GM18951 (cell line): ENCODE data around the gene TMEM120B.
"Not testable (repeated sequence)": the region's sequence is repeated elsewhere in the genome, so short reads cannot be mapped to it uniquely, and the experiment has no call there.

Source experiments
- POLR2A ChIP-seq: IDR thresholded peaks from 4 replicates; pipeline ENCODE4 v1.6.1; 2011; ENCODE audit warnings: mild to moderate bottlenecking; ENCODE audit not compliant: insufficient read length, insufficient read depth; ENCODE audit errors: extremely low read depth
- in situ Hi-C: fragments of 300-500 bp; cut with MboI; formaldehyde crosslinking; loops from one replicate; pipeline ENCODE4 v1.12.0; 2022; ENCODE audit warnings: low sequenced_read_pairs, mixed read lengths, inconsistent platforms; ENCODE audit not compliant: unreplicated experiment

The TMEM120B gene

DNA sequence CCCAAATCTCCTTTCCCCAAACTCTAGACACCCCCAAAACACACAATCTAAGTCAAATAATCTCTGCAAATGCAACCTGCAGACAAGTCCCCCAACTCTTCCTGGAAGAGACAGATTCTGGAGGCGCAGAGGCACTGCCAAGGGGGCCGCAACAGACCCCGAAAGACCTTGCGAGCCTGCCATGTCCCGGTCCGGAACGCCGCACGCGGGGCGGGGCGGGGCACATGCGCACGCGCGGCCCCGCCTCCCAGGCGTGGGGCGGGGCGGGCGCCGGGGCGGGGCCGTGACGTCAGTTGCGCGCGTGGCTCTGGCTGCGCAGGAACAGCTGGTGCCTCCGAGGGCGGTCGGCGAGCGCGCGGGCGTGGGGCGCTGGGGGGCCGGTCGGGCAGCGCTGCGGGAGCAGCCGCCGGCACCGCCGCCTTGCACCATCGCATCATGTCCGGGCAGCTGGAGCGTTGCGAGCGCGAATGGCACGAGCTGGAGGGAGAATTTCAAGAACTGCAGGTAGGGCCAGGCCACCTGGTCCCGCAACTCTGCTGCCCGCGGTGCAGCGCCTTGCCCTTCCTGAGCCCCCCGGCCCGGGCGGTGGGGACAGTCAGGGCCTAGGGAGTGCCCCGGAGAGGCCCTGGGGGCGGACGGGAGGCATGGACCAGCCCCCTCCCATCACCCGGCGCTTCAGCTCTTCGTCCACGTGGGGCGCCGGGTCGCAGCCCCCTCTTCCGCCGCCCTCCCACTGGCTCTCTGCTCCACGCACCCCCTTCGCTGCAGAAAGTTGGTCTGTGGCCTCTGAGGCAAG is at the start of gene TMEM120B:
TSS of gene TMEM120B (plus strand) at position 292 of the 796 bp plus-strand sequence. CDS start at position 436, 144 bp downstream.
- peak; percentile 89 for TF ChIP-seq POLR2A
- in situ Hi-C loops, result loop anchor here (10.0 kb wide), 1 partner anchor 52 kb away; no protein-coding TSS in a partner anchor

DNA sequence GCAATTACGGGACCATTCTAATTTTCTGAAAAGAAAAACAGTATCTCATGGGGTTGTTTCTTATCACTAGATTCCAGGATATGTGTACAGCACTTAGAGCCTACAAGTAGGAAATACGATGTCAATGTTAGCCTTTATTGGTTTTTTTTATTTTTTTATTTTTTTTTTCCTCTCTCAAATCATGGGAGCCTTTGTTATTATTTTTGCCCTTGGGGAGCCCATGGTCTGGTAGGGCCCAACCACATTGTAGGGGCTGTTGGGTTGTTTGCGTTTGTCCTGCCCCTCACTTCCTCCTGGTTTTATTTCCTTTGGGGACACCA is 49.0 kb upstream of the TMEM120B start:
- in situ Hi-C loops, result no loop called here

DNA sequence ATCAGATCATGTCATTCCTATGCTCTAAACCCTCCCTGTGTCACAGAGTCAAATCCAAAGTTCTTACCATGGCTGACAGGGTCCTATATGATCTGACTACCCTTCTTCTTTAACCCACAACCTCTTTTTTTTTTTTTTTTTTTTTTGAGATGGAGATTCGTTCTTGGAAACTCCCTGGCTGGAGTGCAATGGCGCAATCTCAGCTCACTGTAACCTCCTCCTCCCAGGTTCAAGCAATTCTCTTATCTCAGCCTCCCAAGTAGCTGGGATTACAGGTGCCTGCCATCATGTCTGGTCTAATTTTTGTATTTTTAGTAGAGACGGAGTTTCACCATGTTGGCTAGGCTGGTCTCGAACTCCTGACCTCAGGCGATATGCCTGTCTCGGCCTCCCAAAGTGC is 45.7 kb upstream of the TMEM120B start:
- in situ Hi-C loops, result not testable (repeated sequence)

More for the DNA sequence above, 49.0 kb upstream of the TMEM120B start:
- TF ChIP-seq POLR2A, result no peak

DNA sequence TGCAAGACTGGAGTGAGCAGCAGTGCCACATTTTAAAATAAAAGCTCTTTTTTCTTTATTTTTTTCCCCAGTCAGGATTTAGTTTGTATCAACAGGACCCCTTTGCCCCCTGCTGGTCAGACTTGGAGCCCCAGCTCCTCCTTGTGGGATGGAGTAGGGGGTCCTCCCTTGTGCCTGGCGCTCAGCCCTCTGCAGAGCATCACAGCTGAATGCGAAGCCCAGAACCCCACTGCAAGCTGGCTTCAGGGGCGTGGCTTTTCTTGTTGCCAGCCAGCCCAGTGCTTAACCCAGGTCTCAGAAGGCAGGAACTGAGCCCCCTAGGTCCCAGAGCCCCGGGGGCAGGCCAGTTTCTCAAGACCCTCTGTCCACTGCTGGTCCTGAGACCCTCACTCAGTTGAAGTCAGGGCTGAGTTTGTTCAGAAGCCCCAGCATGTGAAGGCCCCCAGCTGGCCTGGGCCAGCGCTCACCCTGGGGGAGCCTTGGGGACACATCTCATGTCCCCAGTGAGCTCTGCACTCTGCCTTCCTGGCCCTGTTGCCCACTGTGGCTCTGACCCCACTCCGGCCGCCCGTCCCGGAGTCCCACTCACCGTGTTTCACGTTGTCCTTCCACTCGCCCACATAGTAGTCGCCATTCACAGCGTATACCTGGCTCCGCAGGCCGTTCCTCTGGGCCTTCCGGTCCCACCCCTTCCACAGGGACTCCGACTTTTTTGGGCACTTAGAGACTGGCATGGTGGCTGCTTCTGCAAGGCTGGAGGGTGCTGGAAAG is 43.6 kb upstream of the TMEM120B start:
- in situ Hi-C loops, result no loop called here
- no peak for TF ChIP-seq POLR2A

DNA sequence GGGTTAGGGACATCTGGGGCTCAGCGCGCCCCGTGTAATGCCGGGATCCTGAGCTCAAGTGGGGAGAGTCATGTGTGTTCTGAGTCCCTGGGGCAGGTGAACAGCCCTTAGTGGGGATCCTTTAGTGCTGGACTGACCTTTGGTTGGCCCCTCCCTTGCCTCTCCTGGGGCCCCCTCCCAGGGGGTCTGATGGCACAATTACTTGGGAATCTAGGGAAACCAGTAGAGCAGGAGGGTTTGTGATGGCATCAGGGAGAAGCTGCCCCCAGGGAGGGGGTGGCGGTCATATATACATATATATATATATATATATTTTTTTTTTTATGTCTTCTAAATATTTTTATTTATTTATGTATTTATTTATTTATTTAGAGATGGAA is 43.0 kb upstream of the TMEM120B start, which contains the start of gene MORN3:
TSS of gene MORN3 (minus strand) at position 134 of the 380 bp plus-strand sequence. CDS start 171 bp downstream, outside the sequence.
- no peak for TF ChIP-seq POLR2A
- in situ Hi-C loops, result no loop called here

GRCh38 chr12:121673013-121673511 is 39.5 kb upstream of the TMEM120B start:
- TF ChIP-seq POLR2A, result no peak
- in situ Hi-C loops, result loop anchor here (10.0 kb wide), 1 partner anchor 178 kb away; no protein-coding TSS in a partner anchor

DNA sequence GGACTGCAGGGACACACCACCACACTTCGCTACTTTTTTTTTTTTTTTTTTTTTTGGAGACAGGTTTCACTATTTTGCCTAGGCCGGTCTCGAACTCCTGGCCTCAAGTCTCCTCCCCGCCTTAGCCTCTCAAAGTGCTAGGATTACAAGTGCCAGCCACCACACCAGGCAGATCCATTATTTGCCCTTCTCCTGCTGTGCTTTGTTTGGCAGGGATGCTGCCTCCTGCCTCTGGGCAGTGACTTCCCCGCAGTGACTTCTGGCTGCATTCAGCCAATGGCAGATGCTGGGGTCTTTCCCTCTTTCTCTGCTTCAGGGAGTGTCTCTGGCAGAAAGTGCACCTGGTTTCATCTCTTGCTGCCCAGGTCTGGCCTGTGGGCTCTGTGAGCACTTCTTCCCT is 36.4 kb upstream of the TMEM120B start:
- in situ Hi-C loops, result loop anchor here (10.0 kb wide), 1 partner anchor 181 kb away; no protein-coding TSS in a partner anchor

DNA sequence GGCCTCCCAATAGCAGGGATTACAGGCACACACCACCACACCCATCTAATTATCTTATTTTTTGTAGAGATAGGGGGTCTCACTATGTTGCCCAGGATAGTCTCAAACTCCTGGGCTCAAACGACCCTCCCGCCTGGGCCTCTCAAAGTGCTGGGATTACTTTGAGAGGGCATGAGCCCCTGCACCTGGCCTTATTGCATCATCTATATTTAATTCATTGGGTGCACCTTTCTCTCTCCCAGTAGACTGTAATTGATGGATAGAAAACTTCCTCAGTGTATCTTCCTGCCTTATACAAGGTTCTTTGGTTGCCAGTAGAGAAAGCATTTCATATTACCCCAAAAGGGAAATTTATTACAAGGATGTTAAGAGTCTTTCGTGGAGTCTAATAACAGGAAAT is 34.2 kb upstream of the TMEM120B start:
- in situ Hi-C loops, result loop anchor here (10.0 kb wide), 1 partner anchor 184 kb away; no protein-coding TSS in a partner anchor
- TF ChIP-seq POLR2A, result no peak

More for the DNA sequence above, 36.4 kb upstream of the TMEM120B start:
- TF ChIP-seq POLR2A, result no peak

GRCh38 chr12:121678716-121679300 is 33.7 kb upstream of the TMEM120B start:
- in situ Hi-C loops, result loop anchor here (10.0 kb wide), 1 partner anchor 184 kb away; no protein-coding TSS in a partner anchor

GRCh38 chr12:121679661-121680197 is 32.8 kb upstream of the TMEM120B start:
- in situ Hi-C loops, result loop anchor here (10.0 kb wide), 1 partner anchor 185 kb away; no protein-coding TSS in a partner anchor

More at GRCh38 chr12:121678716-121679300, 33.7 kb upstream of the TMEM120B start:
- TF ChIP-seq POLR2A, result no peak

DNA sequence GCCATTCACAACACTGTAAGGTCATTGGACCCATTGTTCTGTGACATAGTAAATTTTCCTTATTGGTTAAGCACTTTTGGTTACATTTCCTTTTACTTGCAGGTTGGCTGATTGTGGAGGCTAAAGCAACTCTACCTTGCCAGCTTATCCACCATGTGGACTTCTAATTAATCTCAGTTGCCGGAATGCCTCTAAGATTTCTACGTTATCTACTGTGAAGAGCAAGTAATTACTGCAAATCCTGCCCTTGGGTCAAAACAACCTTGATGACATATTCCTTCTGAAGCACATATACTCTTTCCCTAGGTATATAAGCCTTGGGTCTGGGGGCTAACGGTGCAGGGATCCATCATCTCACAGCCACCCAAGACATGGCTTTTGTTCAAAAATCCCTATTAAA is 23.6 kb upstream of the TMEM120B start:
- in situ Hi-C loops, result no loop called here
- no peak for TF ChIP-seq POLR2A

GRCh38 chr12:121689430-121689829 is 23.1 kb upstream of the TMEM120B start:
- in situ Hi-C loops, result no loop called here
- no peak for TF ChIP-seq POLR2A

GRCh38 chr12:121692744-121693143 is 19.8 kb upstream of the TMEM120B start:
- in situ Hi-C loops, result loop anchor here (5.0 kb wide), 1 partner anchor 100 kb away; the partner anchor contains the start of gene RHOF
